Keratinocyte (primary cell): Measurements from ENCODE around the gene USP54. TPM values are rescaled to one million over a fixed set of nuclear protein-coding genes. Genes with fewer than 3 reads are reported as not detected.

Source experiments
- DNase-seq: peaks from one replicate; pipeline ENCODE4 v3.0.0-alpha.2; 2011; ENCODE audit warnings: low read depth, missing footprints, low spot score
- FAIRE-seq: peaks from 2 replicates; lab custom pipeline; 2011; peaks lifted over from hg19 to GRCh38; lab: Jason Lieb, UNC
- H2AFZ ChIP-seq: 2 replicates; pipeline ENCODE4 v1.6.0; 2012; ENCODE audit warnings: low read length, control low read depth, inconsistent platforms; ENCODE audit not compliant: control insufficient read depth
- H3K27ac ChIP-seq: 2 replicates; pipeline ENCODE4 v1.5.1; 2011; ENCODE audit warnings: low read length; ENCODE audit not compliant: control insufficient read depth, insufficient read depth
- H3K27me3 ChIP-seq: 3 replicates; pipeline ENCODE4 v1.6.0; 2011; ENCODE audit warnings: low read length; ENCODE audit not compliant: control insufficient read depth, insufficient read depth; ENCODE audit errors: extremely low read depth
- H3K36me3 ChIP-seq, 2 experiments: 2 replicates in 1 of 2; 3 replicates in 1 of 2; pipeline ENCODE4 v1.5.1; 2011; ENCODE audit warnings: low read length in 2 of 2, mild to moderate bottlenecking in 1 of 2; ENCODE audit not compliant: control insufficient read depth in 2 of 2, insufficient read depth in 2 of 2; ENCODE audit errors: extremely low read depth in 1 of 2
- H3K4me1 ChIP-seq: 3 replicates; pipeline ENCODE4 v1.5.1; 2011; ENCODE audit warnings: low read length; ENCODE audit not compliant: control insufficient read depth, insufficient read depth; ENCODE audit errors: extremely low read depth
- H3K4me2 ChIP-seq: 3 replicates; pipeline ENCODE4 v1.6.0; 2011; ENCODE audit warnings: low read depth, low read length; ENCODE audit not compliant: control insufficient read depth, insufficient read depth; ENCODE audit errors: extremely low read depth
- H3K4me3 ChIP-seq, 3 experiments: fragments of 200-600 bp in 1 of 3; sonication (generic) in 1 of 3; 2 replicates in 2 of 3; 3 replicates in 1 of 3; pipeline ENCODE4 v1.5.1; 2011 to 2016; ENCODE audit warnings: low read length in 3 of 3, mild to moderate bottlenecking in 3 of 3, control low read depth in 2 of 3, inconsistent platforms in 1 of 3, low read depth in 1 of 3, mixed read lengths in 1 of 3, mixed run types in 1 of 3, moderate library complexity in 1 of 3; ENCODE audit not compliant: control insufficient read depth in 2 of 3, insufficient read depth in 2 of 3; ENCODE audit errors: extremely low read depth in 1 of 3
- H3K79me2 ChIP-seq: 2 replicates; pipeline ENCODE4 v1.6.0; 2012; ENCODE audit warnings: low read length; ENCODE audit not compliant: control insufficient read depth, insufficient read depth
- H3K9ac ChIP-seq: 3 replicates; pipeline ENCODE4 v1.6.0; 2011; ENCODE audit warnings: low read length; ENCODE audit not compliant: control insufficient read depth, insufficient read depth; ENCODE audit errors: extremely low read depth
- H3K9me1 ChIP-seq: 3 replicates; pipeline ENCODE4 v1.6.0; 2011; ENCODE audit warnings: low read length; ENCODE audit not compliant: control insufficient read depth, insufficient read depth; ENCODE audit errors: extremely low read depth
- H3K9me3 ChIP-seq: 2 replicates; pipeline ENCODE4 v1.5.1; 2012; ENCODE audit warnings: low read depth, low read length; ENCODE audit not compliant: control insufficient read depth
- H4K20me1 ChIP-seq: 3 replicates; pipeline ENCODE4 v1.6.0; 2011; ENCODE audit warnings: low read length; ENCODE audit not compliant: control insufficient read depth, insufficient read depth; ENCODE audit errors: extremely low read depth
- CTCF ChIP-seq, 3 experiments: IDR thresholded peaks in 1 of 3; conservative IDR thresholded peaks in 1 of 3; optimal IDR thresholded peaks in 1 of 3; 2 replicates in 2 of 3; 3 replicates in 1 of 3; pipeline versions ENCODE3 to v1.5.1; 2011; ENCODE audit warnings: low read length in 3 of 3, mild to moderate bottlenecking in 3 of 3, moderate library complexity in 2 of 3, control low read depth in 1 of 3, inconsistent platforms in 1 of 3; ENCODE audit not compliant: insufficient read depth in 2 of 3; ENCODE audit errors: extremely low read depth in 1 of 3
- EZH2 ChIP-seq: IDR thresholded peaks from one replicate; pipeline ENCODE4 v1.6.1; 2012; ENCODE audit warnings: inconsistent platforms, mild to moderate bottlenecking, low read length, moderate library complexity
- dilution Hi-C: fragments of 300-500 bp; cut with MboI; formaldehyde crosslinking; loops from one replicate; pipeline ENCODE4 v1.7.0; 2020; ENCODE audit warnings: low sequenced_read_pairs; ENCODE audit not compliant: extremely low pct_ligation_motif_present
- polyA plus RNA-seq, 5 experiments: library from polyadenylated mRNA; depleted of rRNA in 3 of 5; stranded (reverse) in 3 of 5; stranded (forward) in 1 of 5; unstranded in 1 of 5; fragments of >200 nt; gene quantifications; 1 replicate in 1 of 5; 2 replicates in 3 of 5; 3 replicates in 1 of 5; pipeline versions ENCODE4 v1.2.1 to v1.2.3, GENCODE V29; 2011 to 2012; ENCODE audit warnings: missing spikeins in 2 of 5, low read depth in 1 of 5, low replicate concordance in 1 of 5

The USP54 gene
- polyA plus RNA-seq, 1 donor (not counting 4 experiments of a cell fraction or from before 2014, with no cell fraction given) = 7.6 TPM

DNA sequence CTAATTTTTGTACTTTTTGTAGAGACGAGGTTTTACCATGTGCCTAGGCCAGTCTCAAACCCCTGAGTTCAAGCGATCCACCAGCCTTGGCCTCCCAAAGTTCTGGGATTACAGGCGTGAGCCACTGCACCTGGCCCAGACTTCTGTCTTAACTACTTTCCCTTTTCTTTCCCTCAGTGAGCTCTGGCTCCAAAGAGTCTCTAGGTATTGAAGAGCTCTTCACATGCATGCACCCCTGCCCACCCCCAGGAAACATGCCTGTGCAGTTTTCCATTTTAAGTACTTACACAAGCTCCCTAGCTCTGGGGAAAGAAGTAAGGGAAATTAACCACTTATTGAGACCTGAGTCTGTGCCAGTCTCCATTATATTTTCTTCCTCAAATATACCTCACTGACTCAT lies 48.1 kb upstream of the USP54 start:
- H3K79me2 ChIP-seq = no peaks in the 10 kb centered on the region
- no peaks in the 10 kb centered on the region for H3K4me1 ChIP-seq
- no peak overlapping the region for H2AFZ ChIP-seq
- H3K27me3 ChIP-seq = no peaks in the 10 kb centered on the region
- H4K20me1 ChIP-seq = no peaks in the 10 kb centered on the region
- FAIRE-seq (no peak), DNase-seq (no peak)
- H3K9ac ChIP-seq = no peak overlapping the region
- no peaks in the 10 kb centered on the region for H3K36me3 ChIP-seq
- H3K27ac ChIP-seq = no peak overlapping the region
- no peaks in the 10 kb centered on the region for H3K9me1 ChIP-seq
- H3K4me2 ChIP-seq = no peak overlapping the region
- no peak for TF ChIP-seq EZH2
- TF ChIP-seq CTCF (optimal IDR thresholded peaks at IDR 0.05 in 1 of 3, IDR thresholded peaks at IDR 0.05 in 1 of 3, conservative IDR thresholded peaks at IDR 0.05 in 1 of 3; ENCODE audit: extremely low read depth in 1 of 3, insufficient read depth in 2 of 3, low read length in 3 of 3) = no peak
- H3K9me3 ChIP-seq = no peaks in the 10 kb centered on the region
- H3K4me3 ChIP-seq = no peak overlapping the region
- dilution Hi-C loops = no loop called here

GRCh38 chr10:73635781-73636180 lies 44.6 kb upstream of the USP54 start:
- FAIRE-seq (no peak), DNase-seq (no peak)
- no peaks in the 10 kb centered on the region for H3K9me3 ChIP-seq
- no peaks in the 10 kb centered on the region for H3K4me1 ChIP-seq
- no peak for TF ChIP-seq CTCF (optimal IDR thresholded peaks at IDR 0.05 in 1 of 3, IDR thresholded peaks at IDR 0.05 in 1 of 3, conservative IDR thresholded peaks at IDR 0.05 in 1 of 3; ENCODE audit: extremely low read depth in 1 of 3, insufficient read depth in 2 of 3, low read length in 3 of 3)
- H2AFZ ChIP-seq = no peak overlapping the region
- no peaks in the 10 kb centered on the region for H3K27me3 ChIP-seq
- H3K79me2 ChIP-seq = no peaks in the 10 kb centered on the region
- no peak overlapping the region for H3K4me2 ChIP-seq
- dilution Hi-C loops = no loop called here
- no peak overlapping the region for H3K9ac ChIP-seq
- H4K20me1 ChIP-seq = no peaks in the 10 kb centered on the region
- H3K36me3 ChIP-seq = no peaks in the 10 kb centered on the region
- no peaks in the 10 kb centered on the region for H3K9me1 ChIP-seq
- no peak overlapping the region for H3K4me3 ChIP-seq
- no peak overlapping the region for H3K27ac ChIP-seq
